Cardiac fibroblast (primary cell): ENCODE measurements around the gene HINFP.

ENCODE experiments used
- DNase-seq, 2 donors: peaks; one replicate each; pipeline versions ENCODE4 v3.0.0 to v3.0.0-alpha.2; 2010; ENCODE audit warnings: low read depth in 2 of 2
- H3K4me3 ChIP-seq, 2 donors: replicated peaks in 1 of 2; 1 replicate in 1 of 2; 2 replicates in 1 of 2; pipeline ENCODE4 v1.5.1; 2011; ENCODE audit warnings: low read depth in 2 of 2, low read length in 2 of 2, mild to moderate bottlenecking in 2 of 2, moderate library complexity in 1 of 2
- TF ChIP-seq, protein P1 (sequence below): IDR thresholded peaks from one replicate; pipeline ENCODE4 v1.5.1; 2011; ENCODE audit warnings: low read depth, mild to moderate bottlenecking, low read length, inconsistent platforms

Gene HINFP, protein sequence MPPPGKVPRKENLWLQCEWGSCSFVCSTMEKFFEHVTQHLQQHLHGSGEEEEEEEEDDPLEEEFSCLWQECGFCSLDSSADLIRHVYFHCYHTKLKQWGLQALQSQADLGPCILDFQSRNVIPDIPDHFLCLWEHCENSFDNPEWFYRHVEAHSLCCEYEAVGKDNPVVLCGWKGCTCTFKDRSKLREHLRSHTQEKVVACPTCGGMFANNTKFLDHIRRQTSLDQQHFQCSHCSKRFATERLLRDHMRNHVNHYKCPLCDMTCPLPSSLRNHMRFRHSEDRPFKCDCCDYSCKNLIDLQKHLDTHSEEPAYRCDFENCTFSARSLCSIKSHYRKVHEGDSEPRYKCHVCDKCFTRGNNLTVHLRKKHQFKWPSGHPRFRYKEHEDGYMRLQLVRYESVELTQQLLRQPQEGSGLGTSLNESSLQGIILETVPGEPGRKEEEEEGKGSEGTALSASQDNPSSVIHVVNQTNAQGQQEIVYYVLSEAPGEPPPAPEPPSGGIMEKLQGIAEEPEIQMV

GRCh38 chr11:119121008-119121810 lies at the start of gene HINFP:
HINFP (plus strand) TSS chr11:119121580; CDS start chr11:119126945, 5,365 bp downstream.
- peak; percentile 99 for DNase-seq
- TF ChIP-seq, protein P1, sequence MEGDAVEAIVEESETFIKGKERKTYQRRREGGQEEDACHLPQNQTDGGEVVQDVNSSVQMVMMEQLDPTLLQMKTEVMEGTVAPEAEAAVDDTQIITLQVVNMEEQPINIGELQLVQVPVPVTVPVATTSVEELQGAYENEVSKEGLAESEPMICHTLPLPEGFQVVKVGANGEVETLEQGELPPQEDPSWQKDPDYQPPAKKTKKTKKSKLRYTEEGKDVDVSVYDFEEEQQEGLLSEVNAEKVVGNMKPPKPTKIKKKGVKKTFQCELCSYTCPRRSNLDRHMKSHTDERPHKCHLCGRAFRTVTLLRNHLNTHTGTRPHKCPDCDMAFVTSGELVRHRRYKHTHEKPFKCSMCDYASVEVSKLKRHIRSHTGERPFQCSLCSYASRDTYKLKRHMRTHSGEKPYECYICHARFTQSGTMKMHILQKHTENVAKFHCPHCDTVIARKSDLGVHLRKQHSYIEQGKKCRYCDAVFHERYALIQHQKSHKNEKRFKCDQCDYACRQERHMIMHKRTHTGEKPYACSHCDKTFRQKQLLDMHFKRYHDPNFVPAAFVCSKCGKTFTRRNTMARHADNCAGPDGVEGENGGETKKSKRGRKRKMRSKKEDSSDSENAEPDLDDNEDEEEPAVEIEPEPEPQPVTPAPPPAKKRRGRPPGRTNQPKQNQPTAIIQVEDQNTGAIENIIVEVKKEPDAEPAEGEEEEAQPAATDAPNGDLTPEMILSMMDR = no peak
- peak within 1 kb of the TSS; percentile 99 for H3K4me3 ChIP-seq

DNA sequence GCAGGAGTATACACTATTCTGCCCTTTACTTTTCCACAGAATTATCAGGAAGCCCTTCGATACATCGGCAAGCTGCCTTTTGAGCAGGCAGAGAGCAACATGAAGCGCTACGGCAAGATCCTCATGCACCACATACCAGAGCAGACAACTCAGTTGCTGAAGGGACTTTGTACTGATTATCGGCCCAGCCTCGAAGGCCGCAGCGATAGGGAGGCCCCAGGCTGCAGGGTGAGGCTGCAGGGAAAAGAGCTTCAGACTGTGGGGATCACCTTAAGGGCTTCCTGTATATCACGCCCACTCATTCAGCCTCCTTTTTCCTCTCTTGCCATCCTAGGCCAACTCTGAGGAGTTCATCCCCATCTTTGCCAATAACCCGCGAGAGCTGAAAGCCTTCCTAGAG lies 43.5 kb upstream of the HINFP start:
- TF ChIP-seq, protein P1 = no peak
- DNase-seq = no peak
- H3K4me3 ChIP-seq = no peak overlapping the region

GRCh38 chr11:119078675-119079420 lies 42.5 kb upstream of the HINFP start:
- H3K4me3 ChIP-seq = no peak overlapping the region
- no peak for DNase-seq
- TF ChIP-seq, protein P1 = no peak

DNA sequence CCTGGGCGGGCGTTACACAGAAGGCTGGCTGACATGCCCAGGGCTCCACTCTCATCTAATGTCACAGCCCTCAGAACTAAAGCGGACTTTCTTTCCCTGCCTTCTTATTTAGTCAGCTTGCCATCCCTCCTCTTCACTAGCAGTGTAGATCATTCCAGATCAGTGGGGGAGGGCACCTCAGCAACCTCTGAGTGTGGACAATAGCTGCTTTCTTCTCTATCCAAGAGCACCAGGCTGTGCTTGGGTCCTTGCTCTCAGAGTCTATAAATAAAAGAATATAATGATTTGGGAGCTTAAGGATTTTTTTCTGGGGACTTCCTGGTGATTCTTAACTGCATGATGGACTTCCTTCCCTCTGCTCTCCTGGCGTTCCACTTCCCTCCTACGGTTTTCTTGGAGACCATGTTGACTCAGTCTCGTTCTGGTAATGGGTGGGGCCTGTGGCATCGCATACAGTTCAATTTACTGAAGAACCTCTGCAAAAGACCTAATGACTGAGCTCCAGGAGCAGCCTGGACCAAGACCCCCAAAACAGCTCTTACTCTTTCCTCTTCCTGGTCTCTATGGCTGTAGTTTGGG lies 39.6 kb upstream of the HINFP start:
- no peak for DNase-seq
- H3K4me3 ChIP-seq = no peak overlapping the region

DNA sequence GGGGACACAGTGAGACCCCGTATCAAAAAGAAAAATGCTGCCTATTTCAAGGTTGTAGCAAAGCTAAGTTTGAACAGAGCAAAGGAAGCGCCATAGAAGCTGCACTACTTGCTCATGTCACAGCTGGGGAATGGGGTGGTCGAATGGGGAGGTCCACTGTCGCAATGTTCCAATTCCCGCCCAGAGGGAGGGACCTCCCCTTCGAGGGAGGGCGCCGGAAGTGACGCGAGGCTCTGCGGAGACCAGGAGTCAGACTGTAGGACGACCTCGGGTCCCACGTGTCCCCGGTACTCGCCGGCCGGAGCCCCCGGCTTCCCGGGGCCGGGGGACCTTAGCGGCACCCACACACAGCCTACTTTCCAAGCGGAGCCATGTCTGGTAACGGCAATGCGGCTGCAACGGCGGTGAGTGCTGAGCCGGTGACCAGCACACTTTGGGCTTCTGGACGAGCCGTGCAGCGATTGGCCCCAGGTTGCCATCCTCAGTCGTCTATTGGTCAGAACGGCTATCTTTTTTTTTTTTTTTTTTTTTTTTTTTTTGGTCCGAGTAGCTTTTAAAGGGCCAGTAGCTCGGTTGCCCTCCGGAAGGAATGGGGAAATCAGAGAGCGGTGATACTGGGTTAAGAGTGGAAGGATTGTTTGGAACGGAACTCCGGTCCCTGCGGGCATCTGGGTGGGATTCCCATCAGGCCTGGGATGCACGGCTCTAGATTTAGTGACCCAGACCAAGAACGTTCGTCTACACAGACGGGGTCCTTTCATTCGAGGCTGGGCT lies 36.5 kb upstream of the HINFP start, which contains the start of gene HMBS:
Gene HMBS (plus strand): TSS at position 219 of the 774 bp plus-strand sequence. CDS start 153 bp downstream, at position 372.
- peak within 1 kb of the TSS; percentile 76 to 93 for H3K4me3 ChIP-seq
- peak; percentile 96 to 97 for DNase-seq
- TF ChIP-seq, protein P1 = no peak

More for the DNA sequence above, 39.6 kb upstream of the HINFP start:
- TF ChIP-seq, protein P1 = no peak
